Liver (tissue), 3 donors: ENCODE data around the gene NUP37.

Experiments used
- GABPA ChIP-seq, 2 donors: IDR thresholded peaks in 1 of 2; conservative IDR thresholded peaks in 1 of 2; 2 replicates each; pipeline ENCODE4 v1.6.1; 2016; ENCODE audit warnings: antibody characterized with exemption in 2 of 2, mild to moderate bottlenecking in 1 of 2, moderate library complexity in 1 of 2
- SP1 ChIP-seq: IDR thresholded peaks from 2 replicates; pipeline ENCODE4 v1.6.1; 2018; ENCODE audit warnings: antibody characterized with exemption, mild to moderate bottlenecking
- TAF1 ChIP-seq: conservative IDR thresholded peaks from 2 replicates; pipeline ENCODE4 v1.6.1; 2016; ENCODE audit warnings: antibody characterized with exemption, mild to moderate bottlenecking
- YY1 ChIP-seq: IDR thresholded peaks from 2 replicates; pipeline ENCODE4 v1.6.1; 2016; ENCODE audit warnings: antibody characterized with exemption, mild to moderate bottlenecking
- TF ChIP-seq, protein P1 (sequence below): IDR thresholded peaks from 2 replicates; pipeline ENCODE4 v1.6.1; 2016; ENCODE audit warnings: antibody characterized with exemption
- TF ChIP-seq, protein P2 (sequence below): fragments of 150-350 bp; IDR thresholded peaks from 2 replicates; pipeline ENCODE4 v1.5.1; 2017; ENCODE audit warnings: improper control_type of control experiment, low read depth, low read length; ENCODE audit not compliant: missing input control
- donor health status: healthy.
- donor health status: healthy.

DNA sequence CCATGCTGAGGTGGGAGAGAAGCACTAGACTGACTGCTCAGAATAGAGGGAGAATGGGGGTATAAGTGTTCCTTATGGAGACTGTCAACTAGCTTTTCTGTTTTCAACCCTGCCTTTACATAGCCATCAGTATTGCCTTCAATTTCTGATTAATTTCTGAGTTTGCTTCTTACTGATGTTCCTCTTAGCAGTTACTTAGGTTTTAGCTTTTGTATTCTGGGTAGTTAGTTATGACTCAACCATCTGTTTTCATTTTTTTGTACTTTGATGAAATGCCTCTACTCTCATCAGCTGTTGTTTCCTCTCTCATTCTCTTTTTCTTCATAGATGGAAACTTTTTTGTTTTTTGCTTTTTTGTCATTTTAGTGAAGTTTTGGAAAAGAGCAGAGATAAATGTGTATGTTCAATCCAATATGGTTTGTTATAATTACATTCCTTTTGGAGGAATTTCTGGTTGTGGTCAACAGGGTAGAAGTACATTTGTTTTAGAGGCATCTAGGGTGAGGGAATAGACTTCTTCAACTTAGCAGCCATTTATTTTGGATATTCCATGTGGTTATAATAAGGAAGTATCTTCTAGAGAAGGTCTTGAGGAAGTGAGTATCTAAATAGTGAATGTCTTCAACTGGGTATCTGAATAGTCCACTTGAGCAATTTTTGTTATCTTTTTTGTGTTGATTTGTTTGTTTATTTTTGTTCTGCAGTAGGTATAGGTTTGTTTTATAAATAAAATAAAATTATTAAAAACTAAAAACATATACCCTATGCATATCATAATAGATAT lies 48.1 kb upstream of the NUP37 start:
- TF ChIP-seq, protein P1, sequence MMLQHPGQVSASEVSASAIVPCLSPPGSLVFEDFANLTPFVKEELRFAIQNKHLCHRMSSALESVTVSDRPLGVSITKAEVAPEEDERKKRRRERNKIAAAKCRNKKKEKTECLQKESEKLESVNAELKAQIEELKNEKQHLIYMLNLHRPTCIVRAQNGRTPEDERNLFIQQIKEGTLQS = no peak
- TF ChIP-seq GABPA (IDR thresholded peaks at IDR 0.05 in 1 of 2, conservative IDR thresholded peaks at IDR 0.05 in 1 of 2) = no peak
- TF ChIP-seq, protein P2, sequence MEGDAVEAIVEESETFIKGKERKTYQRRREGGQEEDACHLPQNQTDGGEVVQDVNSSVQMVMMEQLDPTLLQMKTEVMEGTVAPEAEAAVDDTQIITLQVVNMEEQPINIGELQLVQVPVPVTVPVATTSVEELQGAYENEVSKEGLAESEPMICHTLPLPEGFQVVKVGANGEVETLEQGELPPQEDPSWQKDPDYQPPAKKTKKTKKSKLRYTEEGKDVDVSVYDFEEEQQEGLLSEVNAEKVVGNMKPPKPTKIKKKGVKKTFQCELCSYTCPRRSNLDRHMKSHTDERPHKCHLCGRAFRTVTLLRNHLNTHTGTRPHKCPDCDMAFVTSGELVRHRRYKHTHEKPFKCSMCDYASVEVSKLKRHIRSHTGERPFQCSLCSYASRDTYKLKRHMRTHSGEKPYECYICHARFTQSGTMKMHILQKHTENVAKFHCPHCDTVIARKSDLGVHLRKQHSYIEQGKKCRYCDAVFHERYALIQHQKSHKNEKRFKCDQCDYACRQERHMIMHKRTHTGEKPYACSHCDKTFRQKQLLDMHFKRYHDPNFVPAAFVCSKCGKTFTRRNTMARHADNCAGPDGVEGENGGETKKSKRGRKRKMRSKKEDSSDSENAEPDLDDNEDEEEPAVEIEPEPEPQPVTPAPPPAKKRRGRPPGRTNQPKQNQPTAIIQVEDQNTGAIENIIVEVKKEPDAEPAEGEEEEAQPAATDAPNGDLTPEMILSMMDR = no peak
- no peak for TF ChIP-seq YY1
- no peak for TF ChIP-seq TAF1
- no peak for TF ChIP-seq SP1
